HepG2 (cell line): ENCODE results near the gene ACACA. TPM values are rescaled to one million over a fixed set of nuclear protein-coding genes. Genes with fewer than 3 reads are reported as not detected.
A peak's percentile ranks its signal among the peaks of the same experiment; 100 is the strongest.

ENCODE experiments used
- ATAC-seq: fragments of 200-7000 bp; cut with Tn5 transposase; 3 replicates; pipeline ENCODE4 v1.9.1; 2020; ENCODE audit warnings: mild to moderate bottlenecking, moderate library complexity
- BruUV-seq: library from RNA; stranded (reverse); fragments of 400-500 nt; replicated peaks from 2 replicates; lab custom pipeline; 2021; lab: Mats Ljungman, UMichigan
- CTCF ChIA-PET: fragments of 300-600 bp; formaldehyde crosslinking; extraction: SDS; loops from one replicate; lab custom pipeline; 2021; ENCODE audit warnings: low total read pairs, inconsistent platforms, low intra/inter-chr PET ratio; lab: Yijun Ruan, JAX
- POLR2A ChIA-PET: fragments of 350-600 bp; sonication (Branson Sonifier 250); formaldehyde crosslinking; loops from one replicate; lab custom pipeline; 2020; ENCODE audit warnings: antibody characterized with exemption, inconsistent platforms; lab: Yijun Ruan, JAX
- DNase-seq: peaks from one replicate; pipeline ENCODE4 v3.0.0-alpha.2; 2015; ENCODE audit warnings: low spot score
- FAIRE-seq: peaks from 3 replicates; lab custom pipeline; 2011; peaks lifted over from hg19 to GRCh38; lab: Jason Lieb, UNC
- H2AFZ ChIP-seq: one replicate; pipeline ENCODE4 v1.6.1; 2011; ENCODE audit warnings: low read length, inconsistent platforms
- H3K27ac ChIP-seq: fragments of 300-600 bp; 3 replicates; pipeline ENCODE4 v1.8.0; 2011; ENCODE audit warnings: mixed run types, mild to moderate bottlenecking, mixed read lengths, low read length, inconsistent platforms; ENCODE audit not compliant: insufficient read depth; ENCODE audit errors: extremely low read length
- H3K27me3 ChIP-seq, 2 experiments: fragments of 200-600 bp in 1 of 2; 2 replicates in 1 of 2; 3 replicates in 1 of 2; pipeline versions ENCODE4 v1.6.0 to v1.8.0; 2011; ENCODE audit warnings: low read length in 2 of 2, mild to moderate bottlenecking in 2 of 2, moderate library complexity in 2 of 2, inconsistent platforms in 1 of 2; ENCODE audit not compliant: insufficient read depth in 2 of 2, control insufficient read depth in 1 of 2
- H3K36me3 ChIP-seq, 2 experiments: fragments of 200-600 bp in 1 of 2; replicated peaks in 1 of 2; 2 replicates in 1 of 2; 3 replicates in 1 of 2; pipeline versions ENCODE4 v1.5.1 to v1.8.0; 2011; ENCODE audit warnings: low read length in 2 of 2, inconsistent platforms in 1 of 2; ENCODE audit not compliant: insufficient read depth in 2 of 2, control insufficient read depth in 1 of 2
- H3K4me1 ChIP-seq: 2 replicates; pipeline ENCODE4 v1.5.1; 2012; ENCODE audit warnings: low read length, inconsistent platforms; ENCODE audit not compliant: insufficient read depth
- H3K4me2 ChIP-seq: 2 replicates; pipeline ENCODE4 v1.6.0; 2011; ENCODE audit warnings: low read depth, low read length, inconsistent platforms
- H3K4me3 ChIP-seq, 3 experiments: fragments of 200-600 bp in 1 of 3; sonication (generic), shearing (Covaris generic) in 1 of 3; replicated peaks in 1 of 3; 2 replicates each; pipeline ENCODE4 v1.5.1; 2011 to 2016; ENCODE audit warnings: low read length in 3 of 3, inconsistent platforms in 2 of 3, low read depth in 2 of 3, mild to moderate bottlenecking in 2 of 3, control low read depth in 1 of 3, mixed read lengths in 1 of 3; ENCODE audit not compliant: insufficient read depth in 1 of 3
- H3K79me2 ChIP-seq: one replicate; pipeline ENCODE4 v1.6.1; 2011; ENCODE audit warnings: low read length, inconsistent platforms; ENCODE audit not compliant: insufficient read depth
- H3K9ac ChIP-seq: 2 replicates; pipeline ENCODE4 v1.6.0; 2011; ENCODE audit warnings: mild to moderate bottlenecking, low read depth, low read length, inconsistent platforms; ENCODE audit not compliant: insufficient read depth
- H3K9me3 ChIP-seq: 2 replicates; pipeline ENCODE4 v1.5.1; 2012; ENCODE audit warnings: mild to moderate bottlenecking, low read length
- H4K20me1 ChIP-seq: 2 replicates; pipeline ENCODE4 v1.6.0; 2011; ENCODE audit warnings: inconsistent platforms, mild to moderate bottlenecking, low read length, moderate library complexity; ENCODE audit not compliant: insufficient read depth
- BATF2 ChIP-seq: sonication (generic); formaldehyde crosslinking; IDR thresholded peaks from 2 replicates; pipeline ENCODE4 v1.8.0; 2022; ENCODE audit warnings: mild to moderate bottlenecking, missing genetic modification reagents, moderate library complexity
- GABPB1 ChIP-seq: IDR thresholded peaks from 2 replicates; pipeline ENCODE4 v1.6.1; 2016; ENCODE audit warnings: mild to moderate bottlenecking, missing genetic modification reagents, moderate library complexity, missing compliant biosample characterization
- PAXIP1 ChIP-seq: sonication (generic); formaldehyde crosslinking; conservative IDR thresholded peaks from 2 replicates; pipeline ENCODE4 v1.4.0; 2020; ENCODE audit warnings: mild to moderate bottlenecking, missing genetic modification reagents, moderate library complexity
- SIX1 ChIP-seq: sonication (generic); formaldehyde crosslinking; IDR thresholded peaks from 2 replicates; pipeline ENCODE4 v1.4.0; 2020; ENCODE audit warnings: missing genetic modification reagents, borderline replicate concordance
- TBX3 ChIP-seq: fragments of 450-650 bp; IDR thresholded peaks from 2 replicates; pipeline ENCODE4 v1.6.1; 2017; ENCODE audit warnings: antibody characterized with exemption, mild to moderate bottlenecking, inconsistent platforms, borderline replicate concordance
- TFDP1 ChIP-seq: IDR thresholded peaks from 2 replicates; pipeline ENCODE4 v1.6.1; 2016; ENCODE audit warnings: missing compliant biosample characterization, missing genetic modification reagents, borderline replicate concordance
- ZBTB25 ChIP-seq: IDR thresholded peaks from 2 replicates; pipeline ENCODE4 v1.6.1; 2018; ENCODE audit warnings: missing genetic modification reagents
- ZNF337 ChIP-seq: sonication (generic); formaldehyde crosslinking; IDR thresholded peaks from 2 replicates; pipeline ENCODE4 v1.5.1; 2020; ENCODE audit warnings: missing genetic modification reagents, low read depth, mild to moderate bottlenecking, borderline replicate concordance
- ZNF530 ChIP-seq: sonication (generic); formaldehyde crosslinking; IDR thresholded peaks from 2 replicates; pipeline ENCODE4 v1.5.0; 2020; ENCODE audit warnings: low read depth, mild to moderate bottlenecking, missing genetic modification reagents
- ZUFSP ChIP-seq: sonication (generic); formaldehyde crosslinking; IDR thresholded peaks from 2 replicates; pipeline ENCODE4 v1.9.0; 2021; ENCODE audit warnings: missing genetic modification reagents, mild to moderate bottlenecking, borderline replicate concordance
- WGBS: methylation state at CpG from one replicate; pipeline ENCODE4 v1.1.6; 2017; ENCODE audit warnings: low lambda C conversion rate; 5-methylcytosine and 5-hydroxymethylcytosine counted together
- in situ Hi-C: cut with HindIII; loops from 2 replicates; pipeline ENCODE4 v1.10.0; 2017; ENCODE audit warnings: low pct_unique_long_range_greater_than_20kb; ENCODE audit not compliant: extremely low pct_ligation_motif_present
- intact Hi-C: fragments of 100-400 bp; cut with micrococcal nuclease; formaldehyde crosslinking; loops from one replicate; pipeline ENCODE4 v1.10.0; 2022; ENCODE audit not compliant: unreplicated experiment
- polyA plus RNA-seq, 8 experiments: library from polyadenylated mRNA; depleted of rRNA in 3 of 8; stranded (reverse) in 7 of 8; unstranded in 1 of 8; fragments of >200 nt; fragmentation: Illumina TruSeq in 4 of 8; extraction: Trizol in 4 of 8; gene quantifications; 2 replicates each; pipeline versions ENCODE4 v1.2.1 to v1.2.3, GENCODE V29; 2011 to 2016; ENCODE audit warnings: low read depth in 4 of 8, missing spikeins in 1 of 8, mixed read lengths in 1 of 8; ENCODE audit not compliant: insufficient read depth in 1 of 8
- total RNA-seq, 5 experiments: library from RNA; depleted of rRNA; stranded (reverse); fragments of >200 nt; fragmentation: Illumina TruSeq; extraction: Trizol; gene quantifications; 2 replicates each; pipeline ENCODE4 v1.2.3, GENCODE V29; 2016; ENCODE audit warnings: low read depth in 1 of 5

Gene ACACA
- total and polyA plus RNA-seq, 2 of the 13 experiments (the other 11 are each of a cell fraction or from before 2014, with no cell fraction given): 39.2 to 47.2 TPM

- TF ChIP-seq PAXIP1: 0 out of 2 replicates have a peak, but pooled peaks have one; percentile 25
- peak; percentile 81; the same call in 1 of the 2 replicates for TF ChIP-seq TBX3
Measured at GRCh38 chr17:37168731-37169353, 237.8 kb downstream of the ACACA start (continued).

GRCh38 chr17:37167756-37168155 is 238.9 kb downstream of the ACACA start:
- CTCF ChIA-PET: no interaction called here
- TF ChIP-seq TFDP1 (CRISPR knock-in tag): no peak
- TF ChIP-seq ZNF530 (CRISPR knock-in tag): no peak
- no peak for TF ChIP-seq ZUFSP (CRISPR knock-in tag)
- TF ChIP-seq BATF2: no peak
- no peak for TF ChIP-seq ZBTB25 (CRISPR knock-in tag)
- TF ChIP-seq SIX1 (CRISPR knock-in tag): no peak
- no peak for TF ChIP-seq ZNF337
- no peak for TF ChIP-seq GABPB1
- intact Hi-C loops: no loop called here

More at GRCh38 chr17:37167756-37168155, 238.9 kb downstream of the ACACA start:
- H3K4me2 ChIP-seq: no peak overlapping the region
- H3K9ac ChIP-seq: no peak overlapping the region
- no peak overlapping the region for H3K27ac ChIP-seq
- FAIRE-seq: no peak
- WGBS: 100% methylated on average over 1 of the region's 1 CpG
- H3K9me3 ChIP-seq: no peaks in the 10 kb centered on the region
- H3K79me2 ChIP-seq: no peaks in the 10 kb centered on the region
- POLR2A ChIA-PET: no interaction called here
- H3K4me3 ChIP-seq: no peak overlapping the region
- BruUV-seq: no TSS peak
- H3K4me1 ChIP-seq: peaks cover 10% of the 10 kb centered on the region; the same call in 1 of the 2 replicates
- no peaks in the 10 kb centered on the region for H3K27me3 ChIP-seq
- in situ Hi-C loops: no loop called here
- no peak for DNase-seq
- H3K36me3 ChIP-seq: peaks cover 5 to 21% of the 10 kb centered on the region in 2 experiments
- no peak overlapping the region for H2AFZ ChIP-seq
- ATAC-seq: no peak
- no peaks in the 10 kb centered on the region for H4K20me1 ChIP-seq
